SK-N-SH treated with all-trans-retinoic acid at 6 μM for 48 hours (cell line): Measurements from ENCODE around the gene TEAD3.

Experiments
- ARNTL ChIP-seq: fragments of 450-650 bp; formaldehyde crosslinking; IDR thresholded peaks from 2 replicates; pipeline ENCODE4 v1.5.0; 2020; ENCODE audit warnings: low read depth, mild to moderate bottlenecking, moderate library complexity, borderline replicate concordance
- ESRRG ChIP-seq: fragments of 250-450 bp; sonication (Bioruptor Pico); IDR thresholded peaks from 2 replicates; pipeline ENCODE4 v1.6.1; 2021; ENCODE audit warnings: mild to moderate bottlenecking
- GLIS3 ChIP-seq: fragments of 250-450 bp; sonication (Bioruptor Pico); IDR thresholded peaks from 2 replicates; pipeline ENCODE4 v1.5.0; 2020; ENCODE audit warnings: mild to moderate bottlenecking, moderate library complexity
- RARB ChIP-seq: fragments of 250-450 bp; sonication (Bioruptor Pico); IDR thresholded peaks from 2 replicates; pipeline ENCODE4 v1.8.0; 2021; ENCODE audit warnings: mild to moderate bottlenecking, moderate library complexity
- TOX ChIP-seq: fragments of 250-450 bp; sonication (Bioruptor Pico); IDR thresholded peaks from 2 replicates; pipeline ENCODE4 v1.8.0; 2021; ENCODE audit warnings: mild to moderate bottlenecking, moderate library complexity, borderline replicate concordance
- ZFP30 ChIP-seq: fragments of 450-650 bp; formaldehyde crosslinking; IDR thresholded peaks from 2 replicates; pipeline ENCODE4 v1.5.0; 2022; ENCODE audit warnings: mild to moderate bottlenecking, moderate library complexity
- ZNF70 ChIP-seq: fragments of 450-650 bp; formaldehyde crosslinking; IDR thresholded peaks from 2 replicates; pipeline ENCODE4 v1.5.0; 2020; ENCODE audit warnings: mild to moderate bottlenecking, moderate library complexity

DNA sequence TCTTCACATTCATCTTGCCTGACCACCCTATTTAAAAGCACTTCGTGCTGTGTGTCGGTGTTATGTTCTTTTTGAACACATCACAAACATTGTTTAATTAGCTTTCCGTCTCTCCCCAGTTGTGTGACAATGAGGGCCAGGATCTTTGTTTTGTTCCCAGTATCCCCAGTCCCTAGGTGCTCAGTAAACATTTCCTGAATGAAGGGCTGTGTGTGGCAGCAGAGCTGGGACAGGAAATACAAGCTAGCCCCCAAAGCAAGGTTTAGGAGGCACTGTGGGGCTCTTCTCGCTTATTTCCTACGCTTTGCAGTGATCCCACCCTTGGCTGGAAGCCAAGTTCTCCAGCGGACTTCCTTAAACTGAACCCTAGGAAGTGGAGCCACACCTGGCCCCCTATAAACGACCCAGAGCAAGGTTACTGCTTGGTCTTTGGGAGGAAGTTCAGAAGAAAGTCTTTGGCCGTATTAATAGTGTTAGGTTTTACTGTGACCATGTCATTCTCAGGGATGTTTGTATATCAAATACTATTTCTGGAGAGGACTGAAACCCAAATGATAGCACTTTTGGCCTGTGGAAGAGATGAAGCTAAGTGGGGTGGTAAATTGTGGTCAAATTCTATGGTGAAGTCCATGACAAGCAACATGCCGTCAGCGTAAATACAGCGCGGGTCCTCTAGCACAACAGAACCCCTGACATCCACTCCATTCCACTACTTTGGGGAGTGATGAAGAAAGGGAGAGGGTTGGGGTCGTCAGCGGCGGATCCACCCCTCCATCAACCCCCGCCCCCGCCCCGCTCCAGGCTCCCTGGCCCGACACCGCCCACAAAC, 45.3 kb downstream of the TEAD3 start:
- TF ChIP-seq GLIS3 (no peak), RARB (CRISPR knock-in tag) (no peak), TOX (no peak), ARNTL (CRISPR knock-in tag) (no peak), ZFP30 (CRISPR knock-in tag) (no peak), ESRRG (no peak), ZNF70 (CRISPR knock-in tag) (no peak)
